ENCODE measurements around the gene CHD3.

Gene CHD3

GRCh38 chr17:7940034-7940433 is 51.4 kb downstream of the CHD3 start:
- POLR2A ChIA-PET = interaction anchor here (0.9 kb wide), 1 partner anchor 16 kb away, joined by 3 read pairs; no protein-coding TSS in a partner anchor
- CTCF ChIA-PET = interaction anchor here (0.6 to 1.6 kb wide), 7 partner anchors 27 to 196 kb away, joined by 3 to 9 read pairs (median 4); no protein-coding TSS in a partner anchor
- no peak for TF ChIP-seq ZNF10 (tag by site-specific recombination; IDR thresholded peaks at IDR 0.05)
- no peak for TF ChIP-seq ZNF214 (tag by site-specific recombination; IDR thresholded peaks at IDR 0.05; ENCODE audit: borderline replicate concordance)
- TF ChIP-seq ZNF544 (tag by site-specific recombination; IDR thresholded peaks at IDR 0.05) = no peak
- TF ChIP-seq ZNF132 (tag by site-specific recombination; IDR thresholded peaks at IDR 0.05; ENCODE audit: borderline replicate concordance) = no peak
- no peak for TF ChIP-seq ZNF274 (IDR thresholded peaks at IDR 0.05; ENCODE audit: low read length)
- TF ChIP-seq ZNF274 (tag by site-specific recombination; IDR thresholded peaks at IDR 0.05; ENCODE audit: borderline replicate concordance) = no peak
- TF ChIP-seq MZF1 (tag by site-specific recombination; IDR thresholded peaks at IDR 0.05; ENCODE audit: borderline replicate concordance) = no peak
- no peak for TF ChIP-seq ZNF513 (tag by site-specific recombination; IDR thresholded peaks at IDR 0.05)
- TF ChIP-seq ZNF148 (tag by site-specific recombination; IDR thresholded peaks at IDR 0.05; ENCODE audit: borderline replicate concordance) = no peak
- no peak for TF ChIP-seq ZNF658 (tag by site-specific recombination; IDR thresholded peaks at IDR 0.05)
- no peak for TF ChIP-seq ZNF19 (tag by site-specific recombination; IDR thresholded peaks at IDR 0.05; ENCODE audit: low read depth)
- TF ChIP-seq ZNF157 (tag by site-specific recombination; IDR thresholded peaks at IDR 0.05) = no peak
- TF ChIP-seq ZNF155 (tag by site-specific recombination; IDR thresholded peaks at IDR 0.05) = no peak
- TF ChIP-seq ZNF366 (tag by site-specific recombination; conservative IDR thresholded peaks at IDR 0.05) = no peak
- no peak for TF ChIP-seq ZNF777 (tag by site-specific recombination; IDR thresholded peaks at IDR 0.05; ENCODE audit: borderline replicate concordance)
- no peak for TF ChIP-seq ZNF830 (tag by site-specific recombination; IDR thresholded peaks at IDR 0.05; ENCODE audit: low read depth)
- TF ChIP-seq ZIC2 (tag by site-specific recombination; IDR thresholded peaks at IDR 0.05) = no peak
- no peak for TF ChIP-seq GLIS1 (tag by site-specific recombination; IDR thresholded peaks at IDR 0.05)
- TF ChIP-seq ZFHX2 (tag by site-specific recombination; conservative IDR thresholded peaks at IDR 0.05) = no peak
- Histone ChIP-seq H3K4me3 (ENCODE audit: low read depth, low read length) (no peak overlapping the region), H3K27ac (ENCODE audit: extremely low read depth, low read depth, low read length) (no peak overlapping the region), H3K9me3 (ENCODE audit: control insufficient read depth, insufficient read depth, low read depth, low read length) (no peaks in the 10 kb centered on the region), H3K4me1 (ENCODE audit: control insufficient read depth, insufficient read depth, low read length) (no peaks in the 10 kb centered on the region), H3K36me3 (ENCODE audit: control insufficient read depth in 2 of 2, insufficient read depth in 1 of 2, low read length in 2 of 2) (peaks cover 86 to 91% of the 10 kb centered on the region in 2 experiments)

GRCh38 chr17:7940743-7941142 is 52.2 kb downstream of the CHD3 start:
- POLR2A ChIA-PET = interaction anchor here (0.6 kb wide), 1 partner anchor 74 kb away, joined by 3 read pairs; no protein-coding TSS in a partner anchor
- CTCF ChIA-PET = interaction anchor here (0.9 to 1.6 kb wide), 6 partner anchors 28 to 197 kb away, joined by 3 to 9 read pairs (median 4); no protein-coding TSS in a partner anchor
- no peak overlapping the region for H3K27ac ChIP-seq (ENCODE audit: extremely low read depth, low read depth, low read length)
- no peaks in the 10 kb centered on the region for H3K4me1 ChIP-seq (ENCODE audit: control insufficient read depth, insufficient read depth, low read length)
- no peak overlapping the region for H3K4me3 ChIP-seq (ENCODE audit: low read depth, low read length)
- no peaks in the 10 kb centered on the region for H3K9me3 ChIP-seq (ENCODE audit: control insufficient read depth, insufficient read depth, low read depth, low read length)
- H3K36me3 ChIP-seq (ENCODE audit: control insufficient read depth in 2 of 2, insufficient read depth in 1 of 2, low read length in 2 of 2) = peaks cover 89 to 90% of the 10 kb centered on the region in 2 experiments
- TF ChIP-seq TRIM28 (IDR thresholded peaks at IDR 0.05; ENCODE audit: borderline replicate concordance, low read length) = no peak
- TF ChIP-seq ZNF266 (tag by site-specific recombination; IDR thresholded peaks at IDR 0.05; ENCODE audit: low read depth) = no peak
- no peak for TF ChIP-seq ZNF24 (tag by site-specific recombination; IDR thresholded peaks at IDR 0.05)
- TF ChIP-seq ZNF394 (tag by site-specific recombination; IDR thresholded peaks at IDR 0.05; ENCODE audit: borderline replicate concordance) = no peak
- TF ChIP-seq ZFP3 (tag by site-specific recombination; IDR thresholded peaks at IDR 0.05; ENCODE audit: low read depth) = no peak
- TF ChIP-seq ZBTB26 (tag by site-specific recombination; optimal IDR thresholded peaks at IDR 0.05) = no peak
- TF ChIP-seq ZNF433 (tag by site-specific recombination; IDR thresholded peaks at IDR 0.05; ENCODE audit: low read depth) = no peak
- no peak for TF ChIP-seq ZNF792 (tag by site-specific recombination; IDR thresholded peaks at IDR 0.05)
- TF ChIP-seq ZNF292 (tag by site-specific recombination; IDR thresholded peaks at IDR 0.05; ENCODE audit: borderline replicate concordance, low read depth) = no peak
- TF ChIP-seq PBX3 (CRISPR knock-in tag; IDR thresholded peaks at IDR 0.05) = no peak
- no peak for TF ChIP-seq ZNF19 (tag by site-specific recombination; IDR thresholded peaks at IDR 0.05; ENCODE audit: low read depth)
